Osteoblast (primary cell): ENCODE measurements around the gene GAL3ST2. TPM values are rescaled to one million over a fixed set of nuclear protein-coding genes. Genes with fewer than 3 reads are reported as not detected.

Source experiments
- DNase-seq: peaks from one replicate; pipeline ENCODE4 v3.0.0; 2011; ENCODE audit warnings: low spot score, mixed read lengths; ENCODE audit not compliant: insufficient read length; ENCODE audit errors: missing footprints
- H2AFZ ChIP-seq: 2 replicates; pipeline ENCODE4 v1.6.0; 2011; ENCODE audit warnings: mild to moderate bottlenecking, low read length
- H3K27ac ChIP-seq: 2 replicates; pipeline ENCODE4 v1.5.1; 2011; ENCODE audit warnings: mild to moderate bottlenecking, low read depth, low read length, moderate library complexity
- H3K27me3 ChIP-seq: 2 replicates; pipeline ENCODE4 v1.6.0; 2012; ENCODE audit warnings: mild to moderate bottlenecking, control low read depth, inconsistent platforms, low read length, moderate library complexity; ENCODE audit not compliant: insufficient read depth
- H3K36me3 ChIP-seq: 2 replicates; pipeline ENCODE4 v1.5.1; 2011; ENCODE audit warnings: mild to moderate bottlenecking, low read length, control low read depth, moderate library complexity; ENCODE audit not compliant: insufficient read depth
- H3K4me1 ChIP-seq: 2 replicates; pipeline ENCODE4 v1.5.1; 2011; ENCODE audit warnings: mild to moderate bottlenecking, low read length, control low read depth, moderate library complexity; ENCODE audit not compliant: insufficient read depth
- H3K4me2 ChIP-seq: 2 replicates; pipeline ENCODE4 v1.6.0; 2011; ENCODE audit warnings: mild to moderate bottlenecking, low read length; ENCODE audit not compliant: insufficient read depth
- H3K4me3 ChIP-seq: fragments of 200-600 bp; sonication (generic); 3 replicates; pipeline ENCODE4 v1.5.1; 2012; ENCODE audit warnings: mild to moderate bottlenecking, low read length, inconsistent platforms; ENCODE audit not compliant: insufficient read depth
- H3K79me2 ChIP-seq: 2 replicates; pipeline ENCODE4 v1.6.0; 2012; ENCODE audit warnings: mild to moderate bottlenecking, low read length, control low read depth, inconsistent platforms; ENCODE audit not compliant: insufficient read depth
- H3K9me3 ChIP-seq: 2 replicates; pipeline ENCODE4 v1.5.1; 2011; ENCODE audit warnings: low read depth, low read length, control low read depth
- H4K20me1 ChIP-seq: 2 replicates; pipeline ENCODE4 v1.6.0; 2012; ENCODE audit warnings: mild to moderate bottlenecking, low read length, control low read depth; ENCODE audit not compliant: insufficient read depth
- total RNA-seq: library from RNA; depleted of rRNA; stranded (reverse); fragments of >200 nt; gene quantifications from 2 replicates; pipeline ENCODE4 v1.2.3, GENCODE V29; 2012
- TF ChIP-seq, protein P1 (sequence below): IDR thresholded peaks from 2 replicates; pipeline ENCODE4 v1.5.1; 2011; ENCODE audit warnings: mild to moderate bottlenecking, low read depth, low read length, moderate library complexity; ENCODE audit errors: extremely low read depth

The GAL3ST2 gene
- total RNA-seq, 1 donor, result 0.36 TPM

DNA sequence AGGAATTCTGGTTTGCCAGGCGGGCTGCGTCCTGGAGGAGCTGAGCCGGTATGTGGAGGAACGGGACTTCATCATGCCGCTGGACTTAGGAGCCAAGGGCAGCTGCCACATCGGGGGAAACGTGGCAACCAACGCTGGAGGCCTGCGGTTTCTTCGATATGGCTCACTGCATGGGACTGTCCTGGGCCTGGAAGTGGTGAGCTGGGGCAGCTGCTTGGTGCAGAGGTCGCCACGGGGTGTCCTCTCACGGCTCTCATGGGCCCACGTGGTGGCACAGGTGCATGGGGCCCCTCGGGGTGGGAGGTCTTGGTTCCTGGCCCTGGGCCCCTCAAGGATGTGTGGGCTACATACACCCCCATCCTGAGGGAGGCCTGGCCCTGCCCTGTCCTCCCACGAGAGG lies 33.0 kb upstream of the GAL3ST2 start:
- Histone ChIP-seq H3K36me3 (peaks cover 30% of the 10 kb centered on the region), H3K27ac (no peak overlapping the region), H3K4me2 (no peak overlapping the region), H3K4me1 (peaks cover 19% of the 10 kb centered on the region), H4K20me1 (peaks cover 48% of the 10 kb centered on the region), H3K9me3 (no peaks in the 10 kb centered on the region), H3K79me2 (peaks cover 21% of the 10 kb centered on the region), H2AFZ (no peak overlapping the region), H3K4me3 (no peak overlapping the region), H3K27me3 (no peaks in the 10 kb centered on the region)
- no peak for DNase-seq
- TF ChIP-seq, protein P1, sequence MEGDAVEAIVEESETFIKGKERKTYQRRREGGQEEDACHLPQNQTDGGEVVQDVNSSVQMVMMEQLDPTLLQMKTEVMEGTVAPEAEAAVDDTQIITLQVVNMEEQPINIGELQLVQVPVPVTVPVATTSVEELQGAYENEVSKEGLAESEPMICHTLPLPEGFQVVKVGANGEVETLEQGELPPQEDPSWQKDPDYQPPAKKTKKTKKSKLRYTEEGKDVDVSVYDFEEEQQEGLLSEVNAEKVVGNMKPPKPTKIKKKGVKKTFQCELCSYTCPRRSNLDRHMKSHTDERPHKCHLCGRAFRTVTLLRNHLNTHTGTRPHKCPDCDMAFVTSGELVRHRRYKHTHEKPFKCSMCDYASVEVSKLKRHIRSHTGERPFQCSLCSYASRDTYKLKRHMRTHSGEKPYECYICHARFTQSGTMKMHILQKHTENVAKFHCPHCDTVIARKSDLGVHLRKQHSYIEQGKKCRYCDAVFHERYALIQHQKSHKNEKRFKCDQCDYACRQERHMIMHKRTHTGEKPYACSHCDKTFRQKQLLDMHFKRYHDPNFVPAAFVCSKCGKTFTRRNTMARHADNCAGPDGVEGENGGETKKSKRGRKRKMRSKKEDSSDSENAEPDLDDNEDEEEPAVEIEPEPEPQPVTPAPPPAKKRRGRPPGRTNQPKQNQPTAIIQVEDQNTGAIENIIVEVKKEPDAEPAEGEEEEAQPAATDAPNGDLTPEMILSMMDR, result no peak

DNA sequence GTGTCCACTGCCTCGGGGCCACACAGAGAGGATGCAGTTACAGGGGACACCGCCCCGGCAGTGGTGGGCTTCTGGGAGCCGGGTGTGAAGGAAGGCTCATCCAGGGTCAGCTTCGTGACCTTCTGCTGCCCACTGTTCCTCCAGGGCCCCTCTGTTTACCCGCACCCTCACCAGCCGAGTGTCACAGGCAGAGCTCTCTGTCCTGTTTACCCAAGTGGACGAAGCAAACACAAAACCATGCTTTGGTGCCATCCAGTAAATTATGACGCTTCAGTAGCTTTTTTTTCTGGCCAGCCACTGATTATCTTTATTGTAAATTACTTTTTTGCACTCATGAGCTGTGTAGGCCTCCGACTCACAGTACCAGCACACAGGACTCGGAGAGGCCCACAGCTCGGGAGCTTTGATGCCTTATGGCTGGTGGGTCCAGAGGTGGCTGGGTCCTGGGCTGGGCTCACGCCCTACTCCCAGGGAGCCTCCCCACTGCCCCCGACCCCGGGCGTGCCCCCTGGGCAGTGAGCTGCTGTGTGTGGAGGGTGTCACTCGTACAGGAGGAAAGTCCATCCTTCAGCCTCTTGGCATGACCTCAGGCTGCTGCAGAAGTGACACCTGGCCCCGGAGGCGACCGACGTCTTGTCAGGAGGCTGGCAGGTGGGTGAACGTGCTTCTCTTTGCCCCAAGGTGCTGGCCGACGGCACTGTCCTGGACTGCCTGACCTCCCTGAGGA lies 32.4 kb upstream of the GAL3ST2 start:
- H2AFZ ChIP-seq, result no peak overlapping the region
- H3K9me3 ChIP-seq, result no peaks in the 10 kb centered on the region
- DNase-seq, result no peak
- no peak overlapping the region for H3K4me2 ChIP-seq
- no peak overlapping the region for H3K27ac ChIP-seq
- H4K20me1 ChIP-seq, result peaks cover 42% of the 10 kb centered on the region
- H3K4me1 ChIP-seq, result peaks cover 18% of the 10 kb centered on the region
- H3K27me3 ChIP-seq, result no peaks in the 10 kb centered on the region
- TF ChIP-seq, protein P1, result no peak
- H3K79me2 ChIP-seq, result peaks cover 17% of the 10 kb centered on the region
- H3K36me3 ChIP-seq, result peaks cover 35% of the 10 kb centered on the region
- H3K4me3 ChIP-seq, result no peak overlapping the region

DNA sequence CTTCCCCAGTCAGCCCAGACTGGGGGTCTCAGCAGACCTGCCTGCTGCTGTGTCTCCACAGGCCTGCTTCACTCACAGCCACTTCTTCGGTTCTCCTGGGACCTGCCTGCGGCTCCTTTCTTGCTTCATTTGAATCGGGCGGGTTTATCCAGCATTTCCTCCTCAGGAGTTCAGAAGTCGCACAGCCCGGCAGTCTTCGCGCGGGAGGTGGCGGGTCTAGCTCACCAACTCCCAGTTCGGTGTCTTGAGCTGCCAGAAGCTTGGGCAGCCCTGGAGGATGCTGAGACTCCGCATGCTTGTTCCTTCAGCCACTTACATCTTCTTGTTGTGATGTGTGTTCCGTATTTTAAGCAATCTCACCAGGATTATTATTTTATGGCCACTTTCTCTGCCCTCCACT lies 31.3 kb upstream of the GAL3ST2 start:
- Histone ChIP-seq H3K9me3 (no peaks in the 10 kb centered on the region), H4K20me1 (peaks cover 32% of the 10 kb centered on the region), H3K4me2 (no peak overlapping the region), H3K27me3 (no peaks in the 10 kb centered on the region), H3K79me2 (peaks cover 14% of the 10 kb centered on the region), H2AFZ (no peak overlapping the region), H3K4me3 (no peak overlapping the region), H3K36me3 (peaks cover 36% of the 10 kb centered on the region), H3K27ac (no peak overlapping the region), H3K4me1 (peaks cover 9% of the 10 kb centered on the region)
- TF ChIP-seq, protein P1, result no peak
- DNase-seq, result no peak

DNA sequence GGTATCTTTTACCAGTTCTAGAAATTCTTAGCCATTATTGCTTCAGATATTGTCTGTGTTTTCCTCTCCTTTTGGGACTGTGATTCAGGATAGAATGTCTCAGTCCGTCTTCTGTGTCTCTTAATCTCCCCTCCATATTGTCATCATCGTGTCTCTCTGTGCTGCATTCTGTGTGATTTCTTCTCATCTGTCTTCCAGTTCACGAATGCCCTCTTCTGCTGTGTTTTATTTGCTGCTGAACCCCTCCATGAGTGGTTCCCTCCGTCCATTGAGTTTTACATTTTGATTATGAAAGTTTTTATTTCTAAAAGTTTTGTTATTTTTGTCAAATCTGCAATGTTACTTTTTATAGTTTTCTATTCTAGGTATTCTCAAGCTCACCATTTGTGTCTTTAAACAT lies 30.5 kb upstream of the GAL3ST2 start:
- peaks cover 27% of the 10 kb centered on the region for H4K20me1 ChIP-seq
- peaks cover 9% of the 10 kb centered on the region for H3K79me2 ChIP-seq
- TF ChIP-seq, protein P1, result no peak
- DNase-seq, result no peak
- no peak overlapping the region for H3K27ac ChIP-seq
- H3K27me3 ChIP-seq, result no peaks in the 10 kb centered on the region
- H3K36me3 ChIP-seq, result peaks cover 39% of the 10 kb centered on the region
- no peak overlapping the region for H3K4me3 ChIP-seq
- H3K4me2 ChIP-seq, result no peak overlapping the region
- H2AFZ ChIP-seq, result no peak overlapping the region
- H3K4me1 ChIP-seq, result peaks cover 2% of the 10 kb centered on the region
- no peaks in the 10 kb centered on the region for H3K9me3 ChIP-seq
